ENCODE results near the gene COL5A1. TPM values are rescaled to one million over a fixed set of nuclear protein-coding genes. Genes with fewer than 3 reads are reported as not detected.
A peak's percentile ranks its signal among the peaks of the same experiment; 100 is the strongest.

The COL5A1 gene
- total and polyA plus RNA-seq, 2 experiments from 2014 or later = 211 to 812 TPM

DNA sequence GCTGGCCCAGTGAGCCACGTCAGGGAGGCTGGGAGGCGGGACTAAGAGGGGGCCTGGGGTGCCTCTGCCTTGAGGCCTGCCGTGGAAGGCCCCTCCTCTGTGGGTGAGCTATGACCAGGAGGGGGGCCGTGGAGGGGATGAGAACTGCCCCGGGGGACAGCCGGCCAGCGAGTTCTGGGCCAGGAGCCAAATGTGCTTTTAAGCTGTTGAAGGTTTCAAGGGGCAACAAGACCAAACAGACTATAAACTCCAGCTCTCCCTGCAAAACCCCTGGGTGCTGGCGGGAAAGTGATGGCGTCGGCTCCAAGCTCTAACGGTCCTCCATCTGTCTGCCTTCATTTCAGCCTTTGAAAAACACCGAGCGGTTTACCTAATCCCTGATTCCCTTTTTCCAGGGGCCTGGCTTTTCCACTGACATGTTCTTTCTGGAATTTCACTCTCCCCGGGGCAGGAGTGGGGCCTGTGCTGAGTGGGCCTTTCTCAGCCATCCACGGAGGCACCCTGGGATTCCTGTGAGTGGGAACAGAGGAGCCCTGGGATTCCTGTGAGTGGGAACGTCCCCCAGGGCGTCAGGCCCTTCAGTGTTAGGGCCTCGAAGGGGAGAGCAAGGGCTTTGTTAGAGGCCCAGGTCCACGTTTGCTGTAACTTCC, 65.6 kb downstream of the COL5A1 start:
- no peaks in the 10 kb centered on the region for H3K9me3 ChIP-seq (ENCODE audit: low read depth)
- peak overlapping the region; percentile 47; the same call in 1 of the 2 replicates for H3K9ac ChIP-seq
- peaks cover 21% of the 10 kb centered on the region for H3K36me3 ChIP-seq (ENCODE audit: low read depth)
- no peak overlapping the region for H2AFZ ChIP-seq
- in situ Hi-C loops (cut with MboI) = no loop called here
- no peaks in the 10 kb centered on the region for H3K27me3 ChIP-seq (replicated peaks; ENCODE audit: insufficient read depth)
- H3K27ac ChIP-seq = peak overlapping the region; percentile 61
- H3K4me3 ChIP-seq = no peak overlapping the region
- WGBS, 2 experiments (ENCODE audit: low coverage in 1 of 2, low lambda C conversion rate in 2 of 2, missing lambda C conversion rate in 2 of 2) = 54 to 60% methylated on average over 17 to 18 of the region's 19 CpGs
- H3K79me2 ChIP-seq (ENCODE audit: insufficient read depth) = peaks cover 98% of the 10 kb centered on the region
- H3K4me1 ChIP-seq (ENCODE audit: insufficient read depth) = peaks cover 8% of the 10 kb centered on the region; the same call in 1 of the 2 replicates
- peaks cover 5% of the 10 kb centered on the region; the same call in 1 of the 2 replicates for H4K20me1 ChIP-seq (ENCODE audit: insufficient read depth)
- H3F3A ChIP-seq (ENCODE audit: insufficient read depth) = peaks cover 15% of the 10 kb centered on the region
- H3K4me2 ChIP-seq (ENCODE audit: unreplicated experiment) = no peak overlapping the region
- H3K9me2 ChIP-seq (ENCODE audit: insufficient read depth) = no peaks in the 10 kb centered on the region
- no peak for TF ChIP-seq EZH2 (IDR thresholded peaks at IDR 0.05; ENCODE audit: insufficient read depth, poor library complexity, severe bottlenecking)
- TF ChIP-seq EZH2phosphoT487 (IDR thresholded peaks at IDR 0.05; ENCODE audit: insufficient read depth, low read depth) = no peak
- peak; percentile 64 for DNase-seq

DNA sequence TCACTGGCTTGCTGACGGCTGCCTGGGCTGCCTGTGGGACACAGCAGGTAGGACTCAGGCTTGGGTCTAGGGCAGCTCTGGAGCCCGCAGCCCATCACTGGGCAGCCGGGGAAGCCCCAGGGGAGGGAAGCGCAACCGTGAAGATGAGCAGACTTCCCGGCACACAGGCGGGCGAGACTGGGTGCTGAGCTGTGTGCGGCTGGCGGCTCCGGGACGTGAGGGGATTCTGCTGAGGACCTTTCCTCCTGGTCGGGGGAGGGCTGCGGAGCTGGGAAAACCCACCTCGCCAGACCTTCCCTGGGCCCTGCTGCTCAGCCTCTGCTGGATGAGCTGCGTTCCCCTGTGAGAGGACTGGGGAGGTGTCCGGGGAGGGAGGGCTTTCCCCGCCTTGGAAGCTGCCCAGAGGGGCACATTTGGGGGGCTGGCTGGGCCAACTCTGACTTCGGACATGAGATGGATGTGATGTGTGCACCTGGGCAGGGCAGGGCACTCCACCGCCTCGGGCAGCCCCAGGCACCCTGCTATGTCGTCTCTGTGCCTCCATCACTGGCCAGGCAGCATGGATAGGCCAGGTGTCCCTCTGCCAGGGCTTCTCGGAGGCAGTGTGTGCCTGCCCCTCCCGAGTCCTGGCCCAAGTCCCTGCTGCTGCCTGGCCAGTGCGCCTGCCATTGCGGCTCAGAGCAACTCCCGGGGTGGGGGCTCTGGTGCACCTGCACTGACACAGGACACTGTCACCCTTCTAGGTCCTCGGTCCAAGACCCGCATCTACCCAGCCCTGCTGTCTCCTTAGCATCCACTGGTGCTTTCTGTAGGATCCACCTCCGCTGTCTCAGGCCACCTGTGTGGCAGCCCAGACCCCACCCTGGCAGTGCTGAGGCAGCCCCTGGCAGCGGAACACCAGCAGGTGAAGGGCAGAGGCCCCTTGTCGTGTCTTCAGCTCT, 66.4 kb downstream of the COL5A1 start:
- Histone ChIP-seq H3K4me3 (no peak overlapping the region), H3K9me2 (ENCODE audit: insufficient read depth) (no peaks in the 10 kb centered on the region), H3K9ac (no peak overlapping the region), H4K20me1 (ENCODE audit: insufficient read depth) (peaks cover 5% of the 10 kb centered on the region; the same call in 1 of the 2 replicates), H3K4me1 (ENCODE audit: insufficient read depth) (peaks cover 8% of the 10 kb centered on the region; the same call in 1 of the 2 replicates), H3K4me2 (ENCODE audit: unreplicated experiment) (no peak overlapping the region), H2AFZ (no peak overlapping the region), H3F3A (ENCODE audit: insufficient read depth) (peaks cover 10% of the 10 kb centered on the region), H3K27ac (peak overlapping the region; percentile 61), H3K27me3 (replicated peaks; ENCODE audit: insufficient read depth) (no peaks in the 10 kb centered on the region), H3K9me3 (ENCODE audit: low read depth) (no peaks in the 10 kb centered on the region), H3K79me2 (ENCODE audit: insufficient read depth) (peaks cover 98% of the 10 kb centered on the region), H3K36me3 (ENCODE audit: low read depth) (peaks cover 14% of the 10 kb centered on the region)
- WGBS, 2 experiments (ENCODE audit: low coverage in 1 of 2, low lambda C conversion rate in 2 of 2, missing lambda C conversion rate in 2 of 2) = 87% methylated on average over 29 to 32 of the region's 32 CpGs
- DNase-seq = no peak
- TF ChIP-seq EZH2phosphoT487 (IDR thresholded peaks at IDR 0.05; ENCODE audit: insufficient read depth, low read depth) = no peak
- no peak for TF ChIP-seq EZH2 (IDR thresholded peaks at IDR 0.05; ENCODE audit: insufficient read depth, poor library complexity, severe bottlenecking)
- in situ Hi-C loops (cut with MboI) = no loop called here

DNA sequence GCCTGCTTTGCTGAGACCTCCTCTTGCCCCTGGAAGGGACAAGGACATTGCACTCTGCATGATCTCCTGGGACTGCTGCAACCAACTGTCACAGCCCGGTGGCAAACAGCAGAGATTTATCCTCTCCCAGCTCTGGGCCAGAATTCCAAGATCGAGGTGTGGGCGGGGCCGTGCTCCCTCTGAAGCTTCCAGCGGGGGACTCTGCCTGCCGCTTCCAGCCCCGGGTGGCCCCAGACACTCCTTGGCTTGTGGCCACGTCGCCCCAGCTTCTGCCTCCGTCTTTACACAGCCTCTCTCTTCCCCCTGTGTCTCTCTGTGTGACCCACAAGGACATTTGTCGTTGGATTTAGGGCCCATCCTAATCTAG, 67.1 kb downstream of the COL5A1 start:
- peaks cover 16% of the 10 kb centered on the region for H3F3A ChIP-seq (ENCODE audit: insufficient read depth)
- H3K27me3 ChIP-seq (replicated peaks; ENCODE audit: insufficient read depth) = no peaks in the 10 kb centered on the region
- no peak for DNase-seq
- H3K9me3 ChIP-seq (ENCODE audit: low read depth) = no peaks in the 10 kb centered on the region
- peaks cover 98% of the 10 kb centered on the region for H3K79me2 ChIP-seq (ENCODE audit: insufficient read depth)
- H4K20me1 ChIP-seq (ENCODE audit: insufficient read depth) = peaks cover 9% of the 10 kb centered on the region; the same call in 1 of the 2 replicates
- in situ Hi-C loops (cut with MboI) = no loop called here
- 0 out of 2 replicates have a peak overlapping the region, but pooled peaks have one; percentile 14 for H3K9ac ChIP-seq
- H3K9me2 ChIP-seq (ENCODE audit: insufficient read depth) = no peaks in the 10 kb centered on the region
- no peak overlapping the region for H3K4me3 ChIP-seq
- 63% methylated on average over 11 of the region's 11 CpGs for WGBS, 2 experiments (ENCODE audit: low coverage in 1 of 2, low lambda C conversion rate in 2 of 2, missing lambda C conversion rate in 2 of 2)
- H3K36me3 ChIP-seq (ENCODE audit: low read depth) = peaks cover 18% of the 10 kb centered on the region
- H3K4me1 ChIP-seq (ENCODE audit: insufficient read depth) = peaks cover 8% of the 10 kb centered on the region; the same call in 1 of the 2 replicates
- TF ChIP-seq EZH2phosphoT487 (IDR thresholded peaks at IDR 0.05; ENCODE audit: insufficient read depth, low read depth) (no peak), EZH2 (IDR thresholded peaks at IDR 0.05; ENCODE audit: insufficient read depth, poor library complexity, severe bottlenecking) (no peak)
- peak overlapping the region; percentile 63 for H3K27ac ChIP-seq
- no peak overlapping the region for H3K4me2 ChIP-seq (ENCODE audit: unreplicated experiment)
- no peak overlapping the region for H2AFZ ChIP-seq

DNA sequence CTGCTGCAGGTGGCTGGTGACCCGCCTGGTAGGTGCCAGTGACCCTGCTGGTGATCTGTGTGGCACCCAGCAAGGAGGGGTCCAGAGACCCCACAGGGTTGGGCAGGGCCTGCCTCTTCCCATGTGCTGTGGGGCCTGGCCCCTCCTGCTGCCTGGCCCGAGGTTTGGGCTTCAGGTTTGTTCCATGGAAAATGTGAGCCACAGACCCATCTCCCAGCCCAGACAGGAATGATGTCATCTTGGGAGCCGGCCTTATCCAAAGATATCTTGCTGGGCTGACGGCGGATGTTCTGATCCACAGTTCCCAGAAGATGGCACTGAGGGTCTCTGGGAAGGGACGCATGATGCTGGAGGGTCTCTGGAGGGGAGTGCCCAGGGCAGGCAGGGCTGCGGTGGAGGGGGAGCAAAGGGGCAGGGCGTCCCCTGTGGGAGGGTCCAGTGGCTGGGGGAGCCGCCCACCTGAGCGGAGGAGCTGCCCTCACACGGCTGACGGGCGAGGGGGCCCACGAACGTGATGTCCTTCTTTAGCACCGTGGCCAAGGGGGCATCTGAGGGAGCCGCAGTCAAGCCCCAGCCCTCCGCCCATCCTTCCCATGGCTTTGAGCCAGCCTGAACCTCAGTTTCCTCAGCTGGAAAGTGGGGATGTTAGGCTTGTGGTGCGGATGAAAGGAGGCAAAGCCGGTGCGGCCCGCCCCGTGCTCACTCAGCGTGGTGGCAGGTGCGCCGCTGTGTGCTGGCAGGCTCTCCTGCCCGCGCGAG, 68.1 kb downstream of the COL5A1 start:
- H4K20me1 ChIP-seq (ENCODE audit: insufficient read depth) = peaks cover 14% of the 10 kb centered on the region; the same call in 1 of the 2 replicates
- peaks cover 18% of the 10 kb centered on the region for H3K36me3 ChIP-seq (ENCODE audit: low read depth)
- H3K4me2 ChIP-seq (ENCODE audit: unreplicated experiment) = no peak overlapping the region
- peaks cover 8% of the 10 kb centered on the region; the same call in 1 of the 2 replicates for H3K4me1 ChIP-seq (ENCODE audit: insufficient read depth)
- H3K9ac ChIP-seq = peak overlapping the region; percentile 14; the same call in 1 of the 2 replicates
- H3K9me2 ChIP-seq (ENCODE audit: insufficient read depth) = no peaks in the 10 kb centered on the region
- H3K4me3 ChIP-seq = no peak overlapping the region
- peak overlapping the region; percentile 63 for H3K27ac ChIP-seq
- H2AFZ ChIP-seq = no peak overlapping the region
- H3K79me2 ChIP-seq (ENCODE audit: insufficient read depth) = peaks cover 98% of the 10 kb centered on the region
- in situ Hi-C loops (cut with MboI) = no loop called here
- 69 to 74% methylated on average over 24 to 28 of the region's 29 CpGs for WGBS, 2 experiments (ENCODE audit: low coverage in 1 of 2, low lambda C conversion rate in 2 of 2, missing lambda C conversion rate in 2 of 2)
- peak; percentile 87 for DNase-seq
- peaks cover 13% of the 10 kb centered on the region for H3F3A ChIP-seq (ENCODE audit: insufficient read depth)
- no peaks in the 10 kb centered on the region for H3K9me3 ChIP-seq (ENCODE audit: low read depth)
- no peaks in the 10 kb centered on the region for H3K27me3 ChIP-seq (replicated peaks; ENCODE audit: insufficient read depth)
- TF ChIP-seq EZH2 (IDR thresholded peaks at IDR 0.05; ENCODE audit: insufficient read depth, poor library complexity, severe bottlenecking) = no peak
- TF ChIP-seq EZH2phosphoT487 (IDR thresholded peaks at IDR 0.05; ENCODE audit: insufficient read depth, low read depth) = no peak
